ENCODE results near the gene ZC3H4. TPM values are rescaled to one million over a fixed set of nuclear protein-coding genes. Genes with fewer than 3 reads are reported as not detected.

The ZC3H4 gene
- total RNA-seq, 1 donor from 2014 or later: 94.7 TPM

- peaks cover 38% of the 10 kb centered on the region for H3K4me1 Mint-ChIP-seq (ENCODE audit: low read depth)
- peaks cover 23% of the 10 kb centered on the region for H3K36me3 Mint-ChIP-seq (ENCODE audit: insufficient read depth)
- H3K27ac Mint-ChIP-seq: peak overlapping the region; percentile 91
- H3K9me3 Mint-ChIP-seq (ENCODE audit: low read depth): peaks cover 4% of the 10 kb centered on the region
- no peak for DNase-seq (ENCODE audit: low spot score, unreplicated experiment)
- no peaks in the 10 kb centered on the region for H3K27me3 Mint-ChIP-seq
- peak overlapping the region; percentile 100 for H3K4me3 Mint-ChIP-seq (ENCODE audit: low read depth)
- no peak for TF ChIP-seq CTCF (IDR thresholded peaks at IDR 0.05; ENCODE audit: unreplicated experiment)
These were observed 19.5 kb upstream of the ZC3H4 start for GRCh38 chr19:47133021-47133471.

- H3K36me3 Mint-ChIP-seq (ENCODE audit: insufficient read depth): peaks cover 23% of the 10 kb centered on the region
- no peak for DNase-seq (ENCODE audit: low spot score, unreplicated experiment)
- H3K9me3 Mint-ChIP-seq (ENCODE audit: low read depth): peaks cover 4% of the 10 kb centered on the region
- H3K27me3 Mint-ChIP-seq: no peaks in the 10 kb centered on the region
- H3K4me1 Mint-ChIP-seq (ENCODE audit: low read depth): peaks cover 38% of the 10 kb centered on the region
- peak overlapping the region; percentile 97 for H3K27ac Mint-ChIP-seq
- no peak for TF ChIP-seq CTCF (IDR thresholded peaks at IDR 0.05; ENCODE audit: unreplicated experiment)
- H3K4me3 Mint-ChIP-seq (ENCODE audit: low read depth): peak overlapping the region; percentile 100
These were observed 18.7 kb upstream of the ZC3H4 start for GRCh38 chr19:47132194-47132852.

- peak within 1 kb of the TSS; percentile 97 for H3K27ac Mint-ChIP-seq
- H3K9me3 Mint-ChIP-seq (ENCODE audit: low read depth): peaks cover 4% of the 10 kb centered on the region
- H3K27me3 Mint-ChIP-seq: no peaks in the 10 kb centered on the region
- TF ChIP-seq CTCF (IDR thresholded peaks at IDR 0.05; ENCODE audit: unreplicated experiment): peak; percentile 53
- H3K4me3 Mint-ChIP-seq (ENCODE audit: low read depth): peak within 1 kb of the TSS; percentile 100
- DNase-seq (ENCODE audit: low spot score, unreplicated experiment): peak; percentile 97
- peaks cover 20% of the 10 kb centered on the region for H3K36me3 Mint-ChIP-seq (ENCODE audit: insufficient read depth)
- peaks cover 33% of the 10 kb centered on the region for H3K4me1 Mint-ChIP-seq (ENCODE audit: low read depth)
These were observed 17.1 kb upstream of the ZC3H4 start, which contains the start of gene SAE1 for GRCh38 chr19:47130589-47131227. Gene SAE1, plus strand, starts transcription at chr19:47130835. Its CDS starts 96 bp downstream, at chr19:47130931.

- Mint-ChIP-seq H3K36me3 (ENCODE audit: insufficient read depth) (peaks cover 20% of the 10 kb centered on the region), H3K27me3 (no peaks in the 10 kb centered on the region), H3K27ac (peak overlapping the region; percentile 97), H3K4me1 (ENCODE audit: low read depth) (peaks cover 32% of the 10 kb centered on the region), H3K4me3 (ENCODE audit: low read depth) (peak overlapping the region; percentile 100), H3K9me3 (ENCODE audit: low read depth) (peaks cover 4% of the 10 kb centered on the region)
- no peak for DNase-seq (ENCODE audit: low spot score, unreplicated experiment)
- no peak for TF ChIP-seq CTCF (IDR thresholded peaks at IDR 0.05; ENCODE audit: unreplicated experiment)
These were observed 16.6 kb upstream of the ZC3H4 start for GRCh38 chr19:47130120-47130588.

- Mint-ChIP-seq H3K4me1 (ENCODE audit: low read depth) (peaks cover 32% of the 10 kb centered on the region), H3K36me3 (ENCODE audit: insufficient read depth) (peaks cover 19% of the 10 kb centered on the region), H3K9me3 (ENCODE audit: low read depth) (peaks cover 4% of the 10 kb centered on the region), H3K27me3 (no peaks in the 10 kb centered on the region), H3K4me3 (ENCODE audit: low read depth) (peak overlapping the region; percentile 14), H3K27ac (no peak overlapping the region)
- no peak for DNase-seq (ENCODE audit: low spot score, unreplicated experiment)
- no peak for TF ChIP-seq CTCF (IDR thresholded peaks at IDR 0.05; ENCODE audit: unreplicated experiment)
These were observed 16.0 kb upstream of the ZC3H4 start for GRCh38 chr19:47129579-47129978.

All from progenitor cell of endocrine pancreas (in vitro differentiated cells).